MCF 10A (cell line): ENCODE measurements around the gene SCUBE3. TPM values are rescaled to one million over a fixed set of nuclear protein-coding genes. Genes with fewer than 3 reads are reported as not detected.
A peak's percentile ranks its signal among the peaks of the same experiment; 100 is the strongest.

Experiments used
- BruUV-seq: library from RNA; stranded (reverse); fragments of 400-500 nt; replicated peaks from 2 replicates; lab custom pipeline; 2021; lab: Mats Ljungman, UMichigan
- CTCF ChIA-PET: fragments of 300-600 bp; sonication (Branson Sonifier 250); formaldehyde crosslinking; extraction: SDS; loops from one replicate; lab custom pipeline; 2021; ENCODE audit warnings: antibody characterized with exemption, inconsistent platforms; lab: Yijun Ruan, JAX
- POLR2A ChIA-PET: fragments of 300-600, 350-650 bp; sonication (Branson Sonifier 250); formaldehyde crosslinking; extraction: SDS; loops from one replicate; lab custom pipeline; 2020; ENCODE audit warnings: antibody characterized with exemption, inconsistent platforms; lab: Yijun Ruan, JAX
- DNase-seq: peaks from one replicate; pipeline ENCODE4 v3.0.0-alpha.2; 2018; ENCODE audit not compliant: unreplicated experiment
- H3K27ac Mint-ChIP-seq: one replicate; pipeline ENCODE4 v1.8.0; 2022; ENCODE audit warnings: mild to moderate bottlenecking, low read depth, mixed read lengths; ENCODE audit not compliant: unreplicated experiment
- H3K27me3 Mint-ChIP-seq: one replicate; pipeline ENCODE4 v1.8.0; 2022; ENCODE audit warnings: mixed read lengths; ENCODE audit not compliant: insufficient read depth, unreplicated experiment
- H3K36me3 Mint-ChIP-seq: one replicate; pipeline ENCODE4 v1.8.0; 2022; ENCODE audit warnings: mild to moderate bottlenecking, moderate library complexity, mixed read lengths; ENCODE audit not compliant: insufficient read depth, unreplicated experiment
- H3K4me1 Mint-ChIP-seq: one replicate; pipeline ENCODE4 v1.8.0; 2022; ENCODE audit warnings: mixed read lengths; ENCODE audit not compliant: insufficient read depth, unreplicated experiment
- H3K4me3 Mint-ChIP-seq: one replicate; pipeline ENCODE4 v1.8.0; 2022; ENCODE audit warnings: mild to moderate bottlenecking, moderate library complexity, mixed read lengths; ENCODE audit not compliant: unreplicated experiment
- H3K9me3 Mint-ChIP-seq: one replicate; pipeline ENCODE4 v1.8.0; 2022; ENCODE audit warnings: mixed read lengths; ENCODE audit not compliant: unreplicated experiment
- CTCF ChIP-seq: fragments of 200-600 bp; IDR thresholded peaks from one replicate; pipeline ENCODE4 v1.8.0; 2022; ENCODE audit warnings: antibody characterized with exemption, mild to moderate bottlenecking; ENCODE audit not compliant: unreplicated experiment
- intact Hi-C: fragments of 100-400 bp; cut with micrococcal nuclease; formaldehyde crosslinking; loops from 2 replicates; pipeline ENCODE4 v1.14.1; 2022
- total RNA-seq: library from RNA; stranded (reverse); gene quantifications from 2 replicates; pipeline ENCODE4 v1.2.3, GENCODE V29; 2022

The SCUBE3 gene
- total RNA-seq, 1 experiment from 2014 or later: not detected

- intact Hi-C loops: no loop called here
- Mint-ChIP-seq H3K4me1 (peaks cover 34% of the 10 kb centered on the region), H3K27me3 (no peaks in the 10 kb centered on the region), H3K4me3 (peak overlapping the region; percentile 88), H3K9me3 (no peaks in the 10 kb centered on the region), H3K27ac (peak overlapping the region; percentile 98), H3K36me3 (peaks cover 6% of the 10 kb centered on the region)
- CTCF ChIA-PET: interaction anchor here (0.9 to 2.7 kb wide), 5 partner anchors 17 to 368 kb away, joined by 3 to 16 read pairs (median 3); no protein-coding TSS in a partner anchor
- TF ChIP-seq CTCF: no peak
- POLR2A ChIA-PET: interaction anchor here (1.2 to 2.2 kb wide), 7 partner anchors 12 to 867 kb away, joined by 3 to 22 read pairs (median 3); partner anchors contain the start of genes ANKS1A and TAF11
- no TSS peak for BruUV-seq
- no peak for DNase-seq
Observed at GRCh38 chr6:35258336-35258735, 44.6 kb downstream of the SCUBE3 start.

DNA sequence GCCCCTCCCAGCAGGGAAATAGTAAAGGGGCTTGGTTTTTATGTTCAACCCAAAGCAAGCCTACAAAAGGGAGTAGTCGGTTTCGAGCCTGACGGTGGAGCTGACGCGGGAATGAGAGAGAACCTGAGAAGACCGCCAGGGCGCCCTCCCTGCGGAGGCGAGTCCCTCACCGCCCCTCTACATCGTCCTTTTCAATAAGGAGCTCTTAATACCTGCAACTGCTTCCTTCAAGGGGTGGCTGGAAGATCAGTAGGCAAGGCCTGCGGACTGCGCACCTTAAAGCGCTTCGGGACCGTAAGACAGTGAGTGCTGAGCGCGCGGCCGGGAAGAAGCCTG lies 45.1 kb downstream of the SCUBE3 start:
- POLR2A ChIA-PET: interaction anchor here (0.6 to 2.2 kb wide), 16 partner anchors 10 to 868 kb away, joined by 3 to 22 read pairs (median 3); partner anchors contain the start of genes ANKS1A and TAF11
- CTCF ChIA-PET: interaction anchor here (0.6 to 2.7 kb wide), 8 partner anchors 18 to 369 kb away, joined by 3 to 16 read pairs (median 3); no protein-coding TSS in a partner anchor
- peak overlapping the region; percentile 88 for H3K4me3 Mint-ChIP-seq

GRCh38 chr6:35259194-35259947 lies 45.6 kb downstream of the SCUBE3 start, which contains the start of gene ZNF76:
TSS of gene ZNF76 (plus strand) at chr6:35259735. CDS start at chr6:35281152, 21,417 bp downstream.
- H3K9me3 Mint-ChIP-seq: no peaks in the 10 kb centered on the region
- H3K27ac Mint-ChIP-seq: peak within 1 kb of the TSS; percentile 98
- ChIA-PET CTCF (interaction anchor here (0.6 to 2.7 kb wide), 9 partner anchors 18 to 545 kb away, joined by 3 to 16 read pairs (median 3); no protein-coding TSS in a partner anchor), POLR2A (interaction anchor here (0.6 to 2.2 kb wide), 19 partner anchors 11 to 868 kb away, joined by 3 to 22 read pairs (median 3); partner anchors contain the start of genes ANKS1A and TAF11)
- no peak for TF ChIP-seq CTCF
- no TSS peak for BruUV-seq
- intact Hi-C loops: no loop called here
- H3K4me1 Mint-ChIP-seq: peaks cover 34% of the 10 kb centered on the region
- DNase-seq: peak; percentile 97
- no peaks in the 10 kb centered on the region for H3K27me3 Mint-ChIP-seq
- peak within 1 kb of the TSS; percentile 88 for H3K4me3 Mint-ChIP-seq
- peaks cover 6% of the 10 kb centered on the region for H3K36me3 Mint-ChIP-seq

More for the DNA sequence above, 45.1 kb downstream of the SCUBE3 start:
- Mint-ChIP-seq H3K4me1 (peaks cover 32% of the 10 kb centered on the region), H3K27me3 (no peaks in the 10 kb centered on the region), H3K36me3 (peaks cover 6% of the 10 kb centered on the region), H3K27ac (peak overlapping the region; percentile 98), H3K9me3 (no peaks in the 10 kb centered on the region)
- DNase-seq: no peak
- BruUV-seq: TSS peak; percentile 62
- intact Hi-C loops: no loop called here
- TF ChIP-seq CTCF: no peak
